HepG2 (cell line): Measurements from ENCODE around the gene SNRPF. TPM values are rescaled to one million over a fixed set of nuclear protein-coding genes. Genes with fewer than 3 reads are reported as not detected.

ENCODE experiments used
- ATF7 ChIP-seq, 2 experiments: fragments of 450-650 bp in 1 of 2; sonication (generic) in 1 of 2; formaldehyde crosslinking in 1 of 2; IDR thresholded peaks; 2 replicates each; pipeline versions ENCODE4 v1.4.0 to v1.6.1; 2016 to 2020; ENCODE audit warnings: antibody characterized with exemption in 1 of 2, mild to moderate bottlenecking in 1 of 2, missing genetic modification reagents in 1 of 2
- BCL6 ChIP-seq: IDR thresholded peaks from 2 replicates; pipeline ENCODE4 v1.6.1; 2016; ENCODE audit warnings: missing genetic modification reagents, missing compliant biosample characterization
- HNRNPK ChIP-seq: fragments of 200-400 bp; formaldehyde crosslinking; IDR thresholded peaks from 2 replicates; pipeline ENCODE4 v1.6.1; 2018; ENCODE audit warnings: low read length, low read depth, moderate library complexity, mild to moderate bottlenecking; ENCODE audit not compliant: poor library complexity, severe bottlenecking
- IKZF1 ChIP-seq: fragments of 450-650 bp; IDR thresholded peaks from 2 replicates; pipeline ENCODE4 v1.7.1; 2016
- KAT7 ChIP-seq: IDR thresholded peaks from 2 replicates; pipeline ENCODE4 v1.6.1; 2018; ENCODE audit warnings: borderline replicate concordance, missing compliant biosample characterization
- MAZ ChIP-seq, 2 experiments: sonication (generic) in 1 of 2; formaldehyde crosslinking in 1 of 2; IDR thresholded peaks; 2 replicates each; pipeline versions ENCODE4 v1.5.0 to v1.6.1; 2012 to 2020; ENCODE audit warnings: low read depth in 2 of 2, mild to moderate bottlenecking in 2 of 2, borderline replicate concordance in 1 of 2, improper control_type of control experiment in 1 of 2, low read length in 1 of 2, missing genetic modification reagents in 1 of 2, moderate library complexity in 1 of 2
- MEF2D ChIP-seq: sonication (generic); formaldehyde crosslinking; IDR thresholded peaks from 2 replicates; pipeline ENCODE4 v1.5.1; 2020; ENCODE audit warnings: mild to moderate bottlenecking, missing genetic modification reagents
- THYN1 ChIP-seq: sonication (generic); formaldehyde crosslinking; IDR thresholded peaks from 2 replicates; pipeline ENCODE4 v1.8.1; 2023; ENCODE audit warnings: low read depth, mild to moderate bottlenecking, moderate library complexity, missing genetic modification reagents, borderline replicate concordance
- U2AF2 ChIP-seq: fragments of 200-400 bp; formaldehyde crosslinking; IDR thresholded peaks from 2 replicates; pipeline ENCODE4 v1.6.1; 2017; ENCODE audit warnings: low read depth, mild to moderate bottlenecking, low read length
- XRCC5 ChIP-seq: fragments of 200-400 bp; formaldehyde crosslinking; optimal IDR thresholded peaks from 2 replicates; pipeline ENCODE3; 2017; ENCODE audit warnings: mild to moderate bottlenecking, low read length
- ZKSCAN1 ChIP-seq: fragments of 150-350 bp; IDR thresholded peaks from 2 replicates; pipeline ENCODE4 v1.6.1; 2014; ENCODE audit warnings: low read length
- ZNF235 ChIP-seq: sonication (generic); formaldehyde crosslinking; IDR thresholded peaks from 2 replicates; pipeline ENCODE4 v1.8.1; 2023; ENCODE audit warnings: mild to moderate bottlenecking, missing genetic modification reagents, borderline replicate concordance
- ZNF282 ChIP-seq: fragments of 450-650 bp; IDR thresholded peaks from 2 replicates; pipeline ENCODE4 v1.6.1; 2018; ENCODE audit not compliant: partially characterized antibody
- ZNF329 ChIP-seq: sonication (generic); formaldehyde crosslinking; IDR thresholded peaks from 2 replicates; pipeline ENCODE4 v1.9.0; 2021; ENCODE audit warnings: low read depth, mild to moderate bottlenecking, missing genetic modification reagents
- ZNF614 ChIP-seq: IDR thresholded peaks from 2 replicates; pipeline ENCODE4 v1.6.1; 2018; ENCODE audit warnings: missing biosample characterization, missing genetic modification reagents, inconsistent platforms, borderline replicate concordance
- ZNF816 ChIP-seq: sonication (generic); formaldehyde crosslinking; IDR thresholded peaks from 2 replicates; pipeline ENCODE4 v1.8.0; 2022; ENCODE audit warnings: missing genetic modification reagents, mild to moderate bottlenecking, borderline replicate concordance
- polyA plus RNA-seq, 8 experiments: library from polyadenylated mRNA; depleted of rRNA in 3 of 8; stranded (reverse) in 7 of 8; unstranded in 1 of 8; fragments of >200 nt; fragmentation: Illumina TruSeq in 4 of 8; extraction: Trizol in 4 of 8; gene quantifications; 2 replicates each; pipeline versions ENCODE4 v1.2.1 to v1.2.3, GENCODE V29; 2011 to 2016; ENCODE audit warnings: low read depth in 4 of 8, missing spikeins in 1 of 8, mixed read lengths in 1 of 8; ENCODE audit not compliant: insufficient read depth in 1 of 8
- total RNA-seq, 5 experiments: library from RNA; depleted of rRNA; stranded (reverse); fragments of >200 nt; fragmentation: Illumina TruSeq; extraction: Trizol; gene quantifications; 2 replicates each; pipeline ENCODE4 v1.2.3, GENCODE V29; 2016; ENCODE audit warnings: low read depth in 1 of 5
- TF ChIP-seq, protein P1 (sequence below): IDR thresholded peaks from 2 replicates; pipeline ENCODE4 v1.6.1; 2016; ENCODE audit warnings: low read depth, missing genetic modification reagents, missing compliant biosample characterization
- TF ChIP-seq, protein P2 (sequence below): sonication (generic); formaldehyde crosslinking; IDR thresholded peaks from 2 replicates; pipeline ENCODE4 v1.5.0; 2020; ENCODE audit warnings: mild to moderate bottlenecking, low read depth, missing genetic modification reagents, borderline replicate concordance
- TF ChIP-seq, protein P3 (sequence below): sonication (generic); formaldehyde crosslinking; IDR thresholded peaks from 2 replicates; pipeline ENCODE4 v1.8.0; 2022; ENCODE audit warnings: missing genetic modification reagents, mild to moderate bottlenecking, borderline replicate concordance
- TF ChIP-seq, protein P4 (sequence below): sonication (generic); formaldehyde crosslinking; IDR thresholded peaks from 2 replicates; pipeline ENCODE4 v1.5.0; 2020; ENCODE audit warnings: missing genetic modification reagents

Gene SNRPF
- total and polyA plus RNA-seq, 2 of the 13 experiments (the other 11 are each of a cell fraction or from before 2014, with no cell fraction given): 31.7 to 77.2 TPM

DNA sequence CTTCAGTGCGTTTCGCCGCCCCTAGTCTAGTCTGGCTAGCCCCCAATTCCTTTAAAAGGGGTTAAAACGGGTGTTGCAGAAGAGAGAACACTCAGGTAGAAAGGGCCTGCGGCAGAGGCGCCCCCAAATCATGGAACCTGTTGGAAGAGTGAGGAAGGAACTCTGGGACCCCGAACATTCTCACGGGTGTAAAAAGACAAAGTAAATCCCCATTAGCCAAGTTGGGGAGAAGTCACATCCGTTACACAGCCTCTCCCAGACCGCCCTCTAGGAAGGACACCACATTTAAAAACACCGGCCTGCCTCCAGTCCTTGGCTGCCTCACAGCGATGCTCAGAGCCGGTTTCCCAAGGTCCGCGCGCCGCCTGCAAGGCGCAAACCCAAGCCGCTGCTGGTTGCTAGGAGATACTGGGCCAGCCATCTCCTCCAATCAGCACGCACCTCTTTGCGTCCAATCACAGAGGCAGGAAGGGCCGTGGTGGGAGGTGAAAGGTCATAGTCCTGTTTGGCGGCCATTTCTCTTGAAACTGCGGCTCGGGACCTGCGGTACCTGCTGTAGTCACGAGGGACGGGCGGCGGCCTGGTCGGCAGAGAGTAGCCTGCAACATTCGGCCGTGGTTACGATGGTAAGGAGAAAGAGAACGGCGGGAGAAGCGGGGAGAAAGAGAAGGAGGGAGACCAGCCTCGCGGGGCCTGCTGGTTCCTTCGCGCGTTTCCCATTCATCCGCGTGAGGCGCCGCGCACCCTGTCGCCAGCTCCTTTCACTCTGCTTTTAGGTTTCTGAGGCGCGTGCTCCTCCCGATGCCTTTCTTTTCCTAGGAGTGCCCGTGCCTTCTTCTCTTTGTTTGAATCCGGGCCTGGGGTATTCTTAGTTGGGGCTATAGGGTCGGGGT, at the start of gene SNRPF (continued):
- TF ChIP-seq ZNF329 (CRISPR knock-in tag) (peak; percentile 21; the same call in 1 of the 2 replicates), THYN1 (CRISPR knock-in tag) (no peak), HNRNPK (no peak), IKZF1 (no peak), ZNF614 (CRISPR knock-in tag) (peak; percentile 71; the same call in 1 of the 2 replicates), ATF7 (IDR thresholded peaks at IDR 0.05) (no peak), ATF7 (CRISPR knock-in tag; IDR thresholded peaks at IDR 0.05) (0 out of 2 replicates have a peak, but pooled peaks have one; percentile 35), U2AF2 (0 out of 2 replicates have a peak, but pooled peaks have one; percentile 33), ZNF816 (CRISPR knock-in tag) (no peak), MEF2D (peak; percentile 86), BCL6 (CRISPR knock-in tag) (peak; percentile 21; the same call in 1 of the 2 replicates), ZNF235 (CRISPR knock-in tag) (no peak), XRCC5 (no peak), ZNF282 (no peak), ZKSCAN1 (no peak), KAT7 (CRISPR knock-in tag) (no peak), MAZ (IDR thresholded peaks at IDR 0.05; ENCODE audit: borderline replicate concordance, low read depth, low read length) (no peak), MAZ (CRISPR knock-in tag; IDR thresholded peaks at IDR 0.05; ENCODE audit: low read depth) (no peak)
- TF ChIP-seq, protein P1, sequence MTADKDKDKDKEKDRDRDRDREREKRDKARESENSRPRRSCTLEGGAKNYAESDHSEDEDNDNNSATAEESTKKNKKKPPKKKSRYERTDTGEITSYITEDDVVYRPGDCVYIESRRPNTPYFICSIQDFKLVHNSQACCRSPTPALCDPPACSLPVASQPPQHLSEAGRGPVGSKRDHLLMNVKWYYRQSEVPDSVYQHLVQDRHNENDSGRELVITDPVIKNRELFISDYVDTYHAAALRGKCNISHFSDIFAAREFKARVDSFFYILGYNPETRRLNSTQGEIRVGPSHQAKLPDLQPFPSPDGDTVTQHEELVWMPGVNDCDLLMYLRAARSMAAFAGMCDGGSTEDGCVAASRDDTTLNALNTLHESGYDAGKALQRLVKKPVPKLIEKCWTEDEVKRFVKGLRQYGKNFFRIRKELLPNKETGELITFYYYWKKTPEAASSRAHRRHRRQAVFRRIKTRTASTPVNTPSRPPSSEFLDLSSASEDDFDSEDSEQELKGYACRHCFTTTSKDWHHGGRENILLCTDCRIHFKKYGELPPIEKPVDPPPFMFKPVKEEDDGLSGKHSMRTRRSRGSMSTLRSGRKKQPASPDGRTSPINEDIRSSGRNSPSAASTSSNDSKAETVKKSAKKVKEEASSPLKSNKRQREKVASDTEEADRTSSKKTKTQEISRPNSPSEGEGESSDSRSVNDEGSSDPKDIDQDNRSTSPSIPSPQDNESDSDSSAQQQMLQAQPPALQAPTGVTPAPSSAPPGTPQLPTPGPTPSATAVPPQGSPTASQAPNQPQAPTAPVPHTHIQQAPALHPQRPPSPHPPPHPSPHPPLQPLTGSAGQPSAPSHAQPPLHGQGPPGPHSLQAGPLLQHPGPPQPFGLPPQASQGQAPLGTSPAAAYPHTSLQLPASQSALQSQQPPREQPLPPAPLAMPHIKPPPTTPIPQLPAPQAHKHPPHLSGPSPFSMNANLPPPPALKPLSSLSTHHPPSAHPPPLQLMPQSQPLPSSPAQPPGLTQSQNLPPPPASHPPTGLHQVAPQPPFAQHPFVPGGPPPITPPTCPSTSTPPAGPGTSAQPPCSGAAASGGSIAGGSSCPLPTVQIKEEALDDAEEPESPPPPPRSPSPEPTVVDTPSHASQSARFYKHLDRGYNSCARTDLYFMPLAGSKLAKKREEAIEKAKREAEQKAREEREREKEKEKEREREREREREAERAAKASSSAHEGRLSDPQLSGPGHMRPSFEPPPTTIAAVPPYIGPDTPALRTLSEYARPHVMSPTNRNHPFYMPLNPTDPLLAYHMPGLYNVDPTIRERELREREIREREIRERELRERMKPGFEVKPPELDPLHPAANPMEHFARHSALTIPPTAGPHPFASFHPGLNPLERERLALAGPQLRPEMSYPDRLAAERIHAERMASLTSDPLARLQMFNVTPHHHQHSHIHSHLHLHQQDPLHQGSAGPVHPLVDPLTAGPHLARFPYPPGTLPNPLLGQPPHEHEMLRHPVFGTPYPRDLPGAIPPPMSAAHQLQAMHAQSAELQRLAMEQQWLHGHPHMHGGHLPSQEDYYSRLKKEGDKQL (CRISPR knock-in tag): no peak
- TF ChIP-seq, protein P2, sequence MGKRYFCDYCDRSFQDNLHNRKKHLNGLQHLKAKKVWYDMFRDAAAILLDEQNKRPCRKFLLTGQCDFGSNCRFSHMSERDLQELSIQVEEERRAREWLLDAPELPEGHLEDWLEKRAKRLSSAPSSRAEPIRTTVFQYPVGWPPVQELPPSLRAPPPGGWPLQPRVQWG (CRISPR knock-in tag): no peak
- TF ChIP-seq, protein P3, sequence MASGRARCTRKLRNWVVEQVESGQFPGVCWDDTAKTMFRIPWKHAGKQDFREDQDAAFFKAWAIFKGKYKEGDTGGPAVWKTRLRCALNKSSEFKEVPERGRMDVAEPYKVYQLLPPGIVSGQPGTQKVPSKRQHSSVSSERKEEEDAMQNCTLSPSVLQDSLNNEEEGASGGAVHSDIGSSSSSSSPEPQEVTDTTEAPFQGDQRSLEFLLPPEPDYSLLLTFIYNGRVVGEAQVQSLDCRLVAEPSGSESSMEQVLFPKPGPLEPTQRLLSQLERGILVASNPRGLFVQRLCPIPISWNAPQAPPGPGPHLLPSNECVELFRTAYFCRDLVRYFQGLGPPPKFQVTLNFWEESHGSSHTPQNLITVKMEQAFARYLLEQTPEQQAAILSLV (CRISPR knock-in tag): peak; percentile 82
- TF ChIP-seq, protein P4, sequence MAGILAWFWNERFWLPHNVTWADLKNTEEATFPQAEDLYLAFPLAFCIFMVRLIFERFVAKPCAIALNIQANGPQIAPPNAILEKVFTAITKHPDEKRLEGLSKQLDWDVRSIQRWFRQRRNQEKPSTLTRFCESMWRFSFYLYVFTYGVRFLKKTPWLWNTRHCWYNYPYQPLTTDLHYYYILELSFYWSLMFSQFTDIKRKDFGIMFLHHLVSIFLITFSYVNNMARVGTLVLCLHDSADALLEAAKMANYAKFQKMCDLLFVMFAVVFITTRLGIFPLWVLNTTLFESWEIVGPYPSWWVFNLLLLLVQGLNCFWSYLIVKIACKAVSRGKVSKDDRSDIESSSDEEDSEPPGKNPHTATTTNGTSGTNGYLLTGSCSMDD (CRISPR knock-in tag): no peak
